Vagina (tissue), 2 donors: ENCODE data around the gene RNF44. TPM values are rescaled to one million over a fixed set of nuclear protein-coding genes. Genes with fewer than 3 reads are reported as not detected.

Source experiments
- DNase-seq, 2 donors: peaks; one replicate each; pipeline ENCODE4 v3.0.0-alpha.2; 2017; ENCODE audit errors: extremely low spot score in 2 of 2
- H3K27ac ChIP-seq: fragments of 200-600 bp; sonication (generic); one replicate; pipeline ENCODE4 v1.5.1; 2019
- H3K27me3 ChIP-seq: fragments of 200-600 bp; sonication (generic); one replicate; pipeline ENCODE4 v1.5.1; 2019
- H3K36me3 ChIP-seq, 2 donors: fragments of 200-600 bp; sonication (generic); one replicate each; pipeline ENCODE4 v1.5.1; 2017 to 2019
- H3K4me1 ChIP-seq: fragments of 200-600 bp; sonication (generic); one replicate; pipeline ENCODE4 v1.5.1; 2019
- H3K4me3 ChIP-seq, 2 donors: fragments of 200-600 bp; sonication (generic); 1 replicate in 1 of 2; 2 replicates in 1 of 2; pipeline ENCODE4 v1.5.1; 2016 to 2019
- H3K9me3 ChIP-seq: fragments of 200-600 bp; sonication (generic); one replicate; pipeline ENCODE4 v1.5.1; 2019
- POLR2A ChIP-seq, 2 donors: fragments of 450-650 bp; IDR thresholded peaks; one replicate each; pipeline ENCODE4 v1.6.1; 2017; ENCODE audit warnings: antibody characterized with exemption in 2 of 2, mild to moderate bottlenecking in 2 of 2, moderate library complexity in 2 of 2
- POLR2AphosphoS5 ChIP-seq, 2 donors: sonication (generic); formaldehyde crosslinking; IDR thresholded peaks; one replicate each; pipeline ENCODE4 v1.9.0; 2017; ENCODE audit warnings: antibody characterized with exemption in 2 of 2, mild to moderate bottlenecking in 2 of 2, low read depth in 1 of 2; ENCODE audit not compliant: insufficient read depth in 1 of 2
- intact Hi-C: fragments of 100-400 bp; cut with DNase I; formaldehyde crosslinking; loops from one replicate; pipeline ENCODE4 v1.15.1; 2023
- total RNA-seq: library from RNA; depleted of rRNA; stranded (reverse); fragments of >200 nt; gene quantifications from one replicate; pipeline ENCODE4 v1.2.3, GENCODE V29; 2016
- TF ChIP-seq, protein P1 (sequence below), 3 experiments: fragments of 450-650 bp in 2 of 3; fragments of 200-600 bp in 1 of 3; sonication (generic) in 1 of 3; IDR thresholded peaks; one replicate each; pipeline ENCODE4 v1.5.1; 2017 to 2019; ENCODE audit warnings: antibody characterized with exemption in 3 of 3, mild to moderate bottlenecking in 2 of 3, moderate library complexity in 2 of 3

The RNF44 gene
- total RNA-seq, 1 donor from 2014 or later = 24.6 TPM

DNA sequence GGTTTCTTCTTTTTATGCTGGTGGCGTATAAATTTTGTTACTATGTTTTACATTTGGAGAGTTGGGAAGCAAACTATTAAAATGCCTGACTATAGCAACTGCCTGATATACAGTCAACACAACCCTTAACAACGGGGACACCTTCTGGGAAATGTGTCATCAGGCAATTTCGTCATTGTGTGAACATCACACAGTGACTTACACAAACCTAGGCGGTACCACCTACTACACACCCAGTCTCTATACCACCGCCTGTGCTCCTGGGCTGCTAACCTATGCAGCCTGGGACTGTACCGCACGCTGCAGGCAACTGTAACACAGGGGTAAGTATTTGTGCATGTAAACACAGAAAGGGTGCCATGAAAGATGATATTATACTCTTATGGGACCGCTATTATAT, 10.6 kb upstream of the RNF44 start:
- H3K9me3 ChIP-seq = no peaks in the 10 kb centered on the region
- TF ChIP-seq POLR2AphosphoS5 (IDR thresholded peaks at IDR 0.05; ENCODE audit: insufficient read depth in 1 of 2, low read depth in 1 of 2) = no peak
- H3K27me3 ChIP-seq = no peaks in the 10 kb centered on the region
- H3K4me1 ChIP-seq = peaks cover 6% of the 10 kb centered on the region
- intact Hi-C loops = no loop called here
- no peak overlapping the region for H3K4me3 ChIP-seq
- no peak overlapping the region for H3K27ac ChIP-seq
- H3K36me3 ChIP-seq = no peaks in the 10 kb centered on the region
- no peak for DNase-seq

DNA sequence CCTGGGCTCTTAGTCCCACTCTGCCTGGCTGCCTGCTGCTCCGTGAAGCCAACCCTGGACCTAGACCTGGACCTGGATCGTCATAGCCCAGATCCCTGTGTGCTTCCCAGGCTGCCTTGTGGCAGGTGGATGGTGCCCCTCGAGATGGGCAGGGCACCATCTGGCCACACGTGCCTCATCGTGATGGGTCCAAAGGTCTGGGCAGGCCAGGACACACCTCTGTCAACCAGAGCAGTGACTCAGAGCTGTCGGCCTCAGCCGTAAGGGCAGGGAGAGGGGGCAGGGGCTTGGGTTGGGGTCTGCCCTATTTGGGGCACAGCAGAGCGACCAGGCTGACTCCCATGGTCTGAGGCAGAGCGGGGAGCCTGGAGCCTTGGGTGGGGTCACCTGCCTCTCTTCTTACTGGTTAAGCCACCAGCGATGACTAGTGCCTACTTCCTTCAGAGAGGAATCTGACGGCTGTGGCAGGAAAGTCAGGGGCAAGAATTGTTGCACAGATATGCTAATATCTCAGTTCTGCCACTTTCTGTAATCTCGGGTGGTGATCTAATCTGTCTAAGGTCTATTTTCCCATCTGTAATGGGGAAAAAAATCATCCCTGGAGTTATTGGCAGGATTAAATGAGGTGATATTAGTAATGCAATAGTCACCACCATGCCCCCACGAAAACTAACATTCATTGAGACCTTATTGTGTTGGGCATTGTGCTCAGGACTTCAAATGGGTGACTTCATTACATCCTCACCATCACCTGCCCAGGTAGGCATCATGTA, 8.7 kb upstream of the RNF44 start:
- no peak overlapping the region for H3K4me3 ChIP-seq
- H3K36me3 ChIP-seq = no peaks in the 10 kb centered on the region
- no peaks in the 10 kb centered on the region for H3K9me3 ChIP-seq
- DNase-seq = no peak
- TF ChIP-seq POLR2AphosphoS5 (IDR thresholded peaks at IDR 0.05; ENCODE audit: insufficient read depth in 1 of 2, low read depth in 1 of 2) = no peak
- TF ChIP-seq POLR2A (IDR thresholded peaks at IDR 0.05) = no peak
- TF ChIP-seq, protein P1, sequence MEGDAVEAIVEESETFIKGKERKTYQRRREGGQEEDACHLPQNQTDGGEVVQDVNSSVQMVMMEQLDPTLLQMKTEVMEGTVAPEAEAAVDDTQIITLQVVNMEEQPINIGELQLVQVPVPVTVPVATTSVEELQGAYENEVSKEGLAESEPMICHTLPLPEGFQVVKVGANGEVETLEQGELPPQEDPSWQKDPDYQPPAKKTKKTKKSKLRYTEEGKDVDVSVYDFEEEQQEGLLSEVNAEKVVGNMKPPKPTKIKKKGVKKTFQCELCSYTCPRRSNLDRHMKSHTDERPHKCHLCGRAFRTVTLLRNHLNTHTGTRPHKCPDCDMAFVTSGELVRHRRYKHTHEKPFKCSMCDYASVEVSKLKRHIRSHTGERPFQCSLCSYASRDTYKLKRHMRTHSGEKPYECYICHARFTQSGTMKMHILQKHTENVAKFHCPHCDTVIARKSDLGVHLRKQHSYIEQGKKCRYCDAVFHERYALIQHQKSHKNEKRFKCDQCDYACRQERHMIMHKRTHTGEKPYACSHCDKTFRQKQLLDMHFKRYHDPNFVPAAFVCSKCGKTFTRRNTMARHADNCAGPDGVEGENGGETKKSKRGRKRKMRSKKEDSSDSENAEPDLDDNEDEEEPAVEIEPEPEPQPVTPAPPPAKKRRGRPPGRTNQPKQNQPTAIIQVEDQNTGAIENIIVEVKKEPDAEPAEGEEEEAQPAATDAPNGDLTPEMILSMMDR (IDR thresholded peaks at IDR 0.05) = no peak
- no peak overlapping the region for H3K27ac ChIP-seq
- H3K27me3 ChIP-seq = no peaks in the 10 kb centered on the region
- intact Hi-C loops = no loop called here
- peaks cover 25% of the 10 kb centered on the region for H3K4me1 ChIP-seq

DNA sequence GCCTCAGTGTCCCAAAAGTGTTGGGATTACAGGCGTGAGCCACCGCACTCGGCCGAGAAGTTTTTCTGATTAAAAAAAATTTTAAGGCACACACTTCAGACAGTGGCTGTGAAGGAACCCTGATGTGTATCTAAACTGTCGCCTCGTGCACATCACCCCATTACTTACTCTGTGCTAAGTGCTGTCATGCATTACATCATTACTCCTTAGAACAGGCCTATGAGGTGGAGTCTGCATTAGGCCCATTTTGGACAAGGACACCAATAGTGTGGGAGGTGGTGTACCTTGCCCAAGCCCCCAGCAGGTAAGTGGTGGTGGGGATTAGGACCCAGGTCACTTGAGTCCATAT, 8.2 kb upstream of the RNF44 start:
- H3K9me3 ChIP-seq = no peaks in the 10 kb centered on the region
- H3K27me3 ChIP-seq = no peaks in the 10 kb centered on the region
- H3K4me3 ChIP-seq = no peak overlapping the region
- TF ChIP-seq POLR2A (IDR thresholded peaks at IDR 0.05) (no peak), POLR2AphosphoS5 (IDR thresholded peaks at IDR 0.05; ENCODE audit: insufficient read depth in 1 of 2, low read depth in 1 of 2) (no peak)
- TF ChIP-seq, protein P1 (IDR thresholded peaks at IDR 0.05) = no peak
- peaks cover 28% of the 10 kb centered on the region for H3K4me1 ChIP-seq
- no peaks in the 10 kb centered on the region for H3K36me3 ChIP-seq
- no peak overlapping the region for H3K27ac ChIP-seq
- intact Hi-C loops = no loop called here
- no peak for DNase-seq

DNA sequence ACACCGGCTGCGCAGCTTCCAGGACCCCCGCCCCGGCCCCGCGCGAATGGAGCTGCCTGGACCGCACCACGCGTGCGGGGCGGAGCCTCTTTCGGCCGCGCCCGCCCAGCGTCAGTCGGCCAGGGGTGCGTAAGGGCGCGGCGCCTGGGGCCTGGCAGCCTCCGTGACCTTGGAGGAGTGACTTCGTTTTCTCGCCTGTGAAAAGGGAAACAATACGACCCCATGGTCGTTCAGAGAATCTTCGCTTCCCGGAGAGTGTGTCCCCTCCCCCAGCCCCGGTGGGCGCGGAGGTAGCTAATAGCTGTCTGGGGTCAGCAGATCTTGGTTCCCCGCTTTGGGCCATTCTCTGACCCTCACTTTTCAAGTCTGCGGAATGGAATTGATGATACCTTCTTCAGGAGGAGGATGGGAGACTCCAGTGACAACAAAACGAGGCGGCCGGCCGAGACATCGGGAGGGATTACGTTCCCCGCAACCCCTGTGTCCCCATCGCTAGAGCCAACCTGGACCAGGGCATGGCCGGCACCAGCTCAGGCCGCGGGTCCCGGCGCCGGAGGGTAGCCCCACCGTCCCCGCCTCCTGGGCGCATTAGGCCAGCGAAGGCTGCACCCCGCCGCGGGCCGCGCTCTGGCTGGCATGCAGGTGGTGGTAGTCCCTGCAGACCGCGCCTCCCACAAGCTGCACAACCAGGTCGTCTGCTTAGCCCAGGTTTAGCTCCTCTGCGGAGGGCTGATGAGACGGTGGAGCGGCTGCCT, 6.4 kb upstream of the RNF44 start:
- intact Hi-C loops = loop anchor here (5.0 kb wide), 1 partner anchor 126 kb away; the partner anchor contains the start of gene CLTB
- TF ChIP-seq, protein P1 (IDR thresholded peaks at IDR 0.05) = peak in 1 of 3 experiments; percentile 17
- TF ChIP-seq POLR2A (IDR thresholded peaks at IDR 0.05) (no peak), POLR2AphosphoS5 (IDR thresholded peaks at IDR 0.05; ENCODE audit: insufficient read depth in 1 of 2, low read depth in 1 of 2) (peak in 1 of 2 donors; percentile 72)
- H3K4me1 ChIP-seq = peaks cover 31% of the 10 kb centered on the region
- no peak for DNase-seq
- H3K27me3 ChIP-seq = no peaks in the 10 kb centered on the region
- H3K4me3 ChIP-seq = peak overlapping the region; percentile 54 to 89
- H3K27ac ChIP-seq = peak overlapping the region; percentile 65
- no peaks in the 10 kb centered on the region for H3K36me3 ChIP-seq
- H3K9me3 ChIP-seq = no peaks in the 10 kb centered on the region

DNA sequence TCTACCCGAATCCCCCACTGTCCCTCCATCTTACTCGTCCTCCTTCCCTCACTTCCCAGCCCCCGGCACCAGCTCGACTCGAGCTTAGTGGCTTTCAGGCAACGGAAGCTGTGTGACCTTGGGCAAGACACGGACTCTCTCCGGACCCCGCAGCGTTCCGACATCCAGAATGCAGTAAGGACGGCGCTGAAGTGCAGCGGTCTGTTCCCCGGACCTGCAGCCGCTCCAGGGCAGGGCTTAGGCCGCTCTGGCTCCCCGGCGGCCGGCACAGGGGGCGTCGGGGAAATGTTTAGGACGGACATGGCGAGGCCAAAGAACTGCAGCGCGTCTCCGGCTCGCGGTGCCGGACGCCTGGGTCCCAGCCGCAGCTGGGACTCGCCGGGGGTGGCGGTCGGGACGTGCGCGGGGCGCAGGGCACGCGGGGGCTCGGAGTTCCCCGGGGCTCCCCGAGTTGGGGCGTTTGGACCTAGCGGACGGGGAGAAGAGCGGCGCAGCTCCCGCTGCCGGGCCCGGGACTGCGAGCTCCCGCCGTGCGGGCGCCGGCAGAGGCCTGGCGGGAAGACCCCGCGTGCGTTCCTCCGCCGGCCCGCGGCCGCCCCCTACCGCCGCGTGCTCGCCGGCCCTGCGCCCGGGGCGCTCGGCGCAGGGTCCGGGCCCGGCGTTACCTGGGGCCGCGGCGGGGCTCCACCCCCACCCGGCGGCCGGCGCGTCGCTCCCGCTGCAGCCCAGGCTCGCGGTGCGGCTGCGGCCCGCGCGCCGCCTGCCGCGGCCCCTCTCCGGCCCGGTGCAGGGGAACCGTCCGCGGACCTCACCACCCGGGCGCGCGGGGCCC, 5.6 kb upstream of the RNF44 start:
- TF ChIP-seq POLR2A (IDR thresholded peaks at IDR 0.05) (no peak), POLR2AphosphoS5 (IDR thresholded peaks at IDR 0.05; ENCODE audit: insufficient read depth in 1 of 2, low read depth in 1 of 2) (no peak)
- TF ChIP-seq, protein P1 (IDR thresholded peaks at IDR 0.05) = no peak
- Histone ChIP-seq H3K4me3 (peak overlapping the region; percentile 54 to 89), H3K36me3 (no peaks in the 10 kb centered on the region), H3K4me1 (peaks cover 37% of the 10 kb centered on the region), H3K27ac (peak overlapping the region; percentile 71), H3K9me3 (no peaks in the 10 kb centered on the region), H3K27me3 (no peaks in the 10 kb centered on the region)
- no peak for DNase-seq
- intact Hi-C loops = loop anchor here (5.0 kb wide), 1 partner anchor 126 kb away; the partner anchor contains the start of gene CLTB
